SK-MEL-5 (cell line): ENCODE results near the gene FASTKD2. TPM values are rescaled to one million over a fixed set of nuclear protein-coding genes. Genes with fewer than 3 reads are reported as not detected.

Experiments used
- DNase-seq: peaks from one replicate; pipeline ENCODE4 v3.0.0-alpha.2; 2016; ENCODE audit warnings: low read depth, low spot score
- in situ Hi-C: cut with HindIII; loops from 2 replicates; pipeline ENCODE4 v1.10.0; 2016; ENCODE audit warnings: low sequenced_read_pairs, high pct_unique_total_duplicates, low pct_unique_long_range_greater_than_20kb
- polyA plus RNA-seq, 2 experiments: library from polyadenylated mRNA; depleted of rRNA; stranded (reverse); fragments of >200 nt; gene quantifications; 2 replicates each; pipeline ENCODE4 v1.2.3, GENCODE V29; 2015
- total RNA-seq: library from RNA; depleted of rRNA; stranded (reverse); fragments of >200 nt; shearing (Covaris generic); gene quantifications from 2 replicates; pipeline ENCODE4 v1.2.3, GENCODE V29; 2014; rRNA removed

The FASTKD2 gene
- total RNA-seq = 108 and 115 TPM in 2 replicates
- polyA plus RNA-seq (2015; cell fraction: cytosol; rRNA removed) = 44.5 and 47.2 TPM in 2 replicates
- polyA plus RNA-seq (2015; cell fraction: nucleus; rRNA removed) = 80.3 and 105 TPM in 2 replicates

- DNase-seq = peak; percentile 93
- in situ Hi-C loops = no loop called here
These were observed at the start of gene FASTKD2, which contains the start of gene MDH1B for GRCh38 chr2:206765242-206766056. TSS of gene FASTKD2 (plus strand) at chr2:206765606. CDS start at chr2:206766694, 1,088 bp downstream. TSS of gene MDH1B (minus strand) at chr2:206765328. CDS start at chr2:206765271, 57 bp downstream.

DNA sequence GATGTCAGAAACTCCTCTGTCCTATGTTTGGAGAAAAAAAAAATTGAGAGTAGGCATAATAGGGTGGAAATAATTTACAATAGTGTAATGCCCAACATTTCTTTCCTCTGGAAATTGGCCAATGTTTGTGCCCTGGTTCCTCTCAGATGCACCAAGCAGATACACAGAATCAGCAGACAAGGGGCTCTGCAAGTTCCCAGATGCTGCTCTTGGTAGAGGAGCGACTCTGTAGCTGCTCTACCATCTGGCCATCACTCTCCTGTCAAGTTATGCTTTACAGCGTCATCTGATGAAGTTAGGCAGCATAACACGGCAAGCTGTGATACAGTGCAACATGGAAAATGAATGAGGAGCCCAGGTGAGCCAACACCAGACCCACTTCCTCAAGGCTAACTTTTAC is 48.8 kb upstream of the FASTKD2 start:
- no peak for DNase-seq
- in situ Hi-C loops = no loop called here

DNA sequence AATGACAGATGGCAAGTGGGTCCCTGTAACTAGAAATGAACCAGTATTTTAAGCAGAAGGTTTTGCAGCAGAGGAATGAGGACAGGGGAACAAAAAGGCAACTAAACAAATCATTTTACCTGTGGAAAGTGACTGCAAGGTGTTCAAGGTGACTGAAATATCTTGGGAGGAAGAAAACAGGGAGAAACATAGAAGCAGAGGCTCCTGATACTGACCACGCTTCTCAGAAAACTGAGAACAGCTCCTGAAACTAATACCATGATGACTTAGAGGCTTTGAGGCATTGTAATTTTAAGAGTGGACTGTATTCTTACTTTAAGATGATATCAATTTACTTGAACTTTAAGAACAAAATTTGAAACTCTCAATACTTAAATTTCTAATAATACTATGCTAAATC is 47.1 kb upstream of the FASTKD2 start, which contains the start of gene DYTN:
TSS of gene DYTN (minus strand) at position 101 of the 400 bp plus-strand sequence. CDS start 117 bp downstream, outside the sequence.
- no peak for DNase-seq
- in situ Hi-C loops = no loop called here

- no peak for DNase-seq
- in situ Hi-C loops = no loop called here
These were observed 44.0 kb upstream of the FASTKD2 start for GRCh38 chr2:206721256-206721920.

DNA sequence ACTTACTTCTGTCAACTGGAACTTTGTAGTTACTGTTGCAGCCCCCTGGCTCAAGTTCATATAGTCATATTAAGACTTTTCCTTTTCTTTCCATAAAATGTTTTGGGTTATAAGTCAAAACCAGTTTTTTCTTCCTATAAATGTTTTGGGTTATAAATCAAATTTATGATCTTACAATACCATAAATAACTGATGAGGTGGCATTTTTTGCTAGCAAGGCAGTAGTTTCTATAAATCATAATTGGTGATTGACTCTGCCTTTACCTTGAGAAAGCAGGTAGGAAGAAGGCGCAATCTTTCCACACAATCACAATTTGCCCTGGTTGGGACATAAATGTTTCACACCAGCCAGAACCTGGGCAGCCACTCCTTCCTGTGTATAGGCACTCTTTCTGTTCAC is 42.1 kb upstream of the FASTKD2 start:
- in situ Hi-C loops = no loop called here
- DNase-seq = no peak

GRCh38 chr2:206727287-206727686 is 38.1 kb upstream of the FASTKD2 start:
- DNase-seq = no peak
- in situ Hi-C loops = no loop called here

DNA sequence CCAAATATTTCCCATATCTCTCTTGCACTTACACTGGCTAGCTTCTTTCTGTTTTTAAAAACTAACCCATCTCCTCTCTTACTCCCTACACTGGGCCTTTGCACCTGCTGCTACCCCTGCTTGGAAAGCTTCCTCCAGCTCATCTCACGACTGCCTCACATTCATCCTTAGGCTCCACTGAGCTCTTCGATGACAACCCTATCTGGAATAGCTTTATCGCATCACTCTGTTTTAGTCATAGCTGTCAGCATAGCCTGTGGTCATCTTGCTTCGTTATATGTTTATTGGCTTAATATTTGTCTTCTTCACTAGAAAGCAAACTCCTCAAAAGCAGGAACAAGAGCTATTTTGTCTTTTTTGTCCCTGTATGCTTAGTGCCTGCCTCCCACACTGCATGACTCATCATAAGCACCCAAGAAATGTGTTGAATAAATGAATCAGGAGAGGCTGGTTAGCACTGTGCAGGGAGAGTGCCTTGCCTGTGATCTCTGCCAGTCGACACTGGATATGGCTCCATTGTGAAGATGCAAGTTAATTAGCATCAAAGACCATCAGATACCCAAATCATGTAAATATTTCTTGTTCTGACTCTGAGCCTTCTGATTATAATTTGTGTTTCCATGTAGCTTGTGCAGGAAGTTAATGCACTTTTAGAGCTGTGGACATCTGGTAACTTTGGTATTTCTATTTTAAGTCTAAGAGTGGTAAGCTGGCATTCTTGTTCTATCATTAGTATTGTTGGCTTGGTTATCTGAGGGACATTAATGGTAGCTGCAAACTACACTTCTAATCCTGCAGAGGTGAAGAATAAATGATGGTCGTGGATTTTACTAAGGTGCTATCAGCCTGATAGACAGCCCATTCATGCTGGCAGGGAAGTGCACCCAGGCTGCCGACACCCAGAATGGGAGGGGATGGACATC is 36.9 kb upstream of the FASTKD2 start:
- DNase-seq = peak; percentile 54
- in situ Hi-C loops = no loop called here

DNA sequence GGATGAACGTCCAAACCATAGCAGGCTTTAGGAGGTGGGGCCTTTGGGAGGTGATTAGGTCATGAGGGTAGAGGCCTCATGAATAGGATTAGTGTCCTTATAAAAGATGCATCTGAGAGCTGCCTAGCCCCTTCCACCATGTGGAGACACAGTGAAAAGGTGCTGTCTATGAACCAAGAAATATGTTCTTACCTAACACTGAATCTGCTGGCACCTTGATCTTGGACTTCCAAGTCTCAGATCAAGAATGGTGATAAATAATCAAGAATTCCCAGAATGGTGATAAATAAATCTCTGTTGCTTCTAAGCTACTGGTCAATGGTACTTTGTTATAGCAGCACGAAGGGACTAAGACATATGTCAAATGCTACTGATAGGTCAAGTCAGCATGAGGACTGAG is 32.1 kb upstream of the FASTKD2 start:
- DNase-seq = no peak
- in situ Hi-C loops = no loop called here

DNA sequence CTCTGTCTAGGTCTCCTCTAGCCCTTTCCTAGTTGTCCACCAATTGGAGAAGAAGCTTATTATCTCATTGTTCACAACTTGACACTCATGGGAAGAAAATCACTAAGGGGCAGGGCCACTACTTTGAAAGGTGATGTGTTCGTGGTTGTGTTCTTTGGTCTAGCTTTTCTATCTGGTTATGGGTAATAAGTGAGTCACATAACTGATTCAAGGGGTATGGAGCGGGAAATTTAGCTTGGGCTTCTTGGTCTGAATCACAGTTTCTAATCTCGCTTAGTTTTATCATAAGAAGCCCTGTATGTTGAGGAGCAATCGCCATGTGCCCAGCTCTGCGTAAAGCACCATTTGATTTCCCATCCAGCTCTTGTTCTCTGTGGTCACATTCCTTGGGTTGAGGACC is 28.5 kb upstream of the FASTKD2 start:
- no peak for DNase-seq
- in situ Hi-C loops = no loop called here

DNA sequence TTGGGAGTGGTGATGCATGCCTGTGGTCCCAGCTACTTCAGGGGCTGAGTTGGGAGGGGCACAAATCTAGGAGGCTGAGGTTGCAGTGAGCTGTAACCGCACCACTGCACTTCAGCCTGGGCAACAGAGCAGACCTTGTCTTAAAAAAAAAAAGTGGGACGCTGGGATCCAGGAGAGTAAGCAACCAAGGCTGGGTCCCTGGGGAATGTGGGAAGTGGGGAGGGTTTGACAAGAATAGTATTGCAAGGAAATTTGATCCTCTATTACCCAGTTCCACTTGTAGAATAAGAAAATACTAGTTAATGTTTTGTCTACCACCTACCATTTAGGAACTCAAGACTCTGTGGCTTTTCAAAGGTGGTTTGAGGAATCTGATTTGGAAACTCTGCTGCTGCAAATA is 26.1 kb upstream of the FASTKD2 start:
- in situ Hi-C loops = no loop called here
- DNase-seq = no peak

GRCh38 chr2:206740800-206741199 is 24.6 kb upstream of the FASTKD2 start:
- no peak for DNase-seq
- in situ Hi-C loops = no loop called here

DNA sequence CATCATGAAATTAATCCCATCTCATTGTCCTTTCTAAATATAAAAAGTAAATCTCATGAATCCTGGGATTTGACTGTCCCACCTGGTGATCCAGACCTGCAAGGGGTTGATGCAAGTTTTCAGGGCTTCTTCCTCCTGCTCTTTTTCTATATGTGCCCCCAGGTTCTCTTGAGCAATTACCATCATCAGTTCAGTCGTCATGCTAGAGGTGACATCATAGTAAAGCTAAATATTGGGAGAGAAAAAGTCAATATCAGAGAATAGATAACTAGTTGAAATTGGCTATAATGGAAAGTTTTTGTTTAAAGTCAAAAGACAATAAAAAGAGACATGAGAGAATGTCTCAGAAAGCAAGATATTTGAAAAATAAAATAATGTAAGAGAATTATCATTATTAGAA is 8.6 kb upstream of the FASTKD2 start:
- in situ Hi-C loops = no loop called here
- no peak for DNase-seq

DNA sequence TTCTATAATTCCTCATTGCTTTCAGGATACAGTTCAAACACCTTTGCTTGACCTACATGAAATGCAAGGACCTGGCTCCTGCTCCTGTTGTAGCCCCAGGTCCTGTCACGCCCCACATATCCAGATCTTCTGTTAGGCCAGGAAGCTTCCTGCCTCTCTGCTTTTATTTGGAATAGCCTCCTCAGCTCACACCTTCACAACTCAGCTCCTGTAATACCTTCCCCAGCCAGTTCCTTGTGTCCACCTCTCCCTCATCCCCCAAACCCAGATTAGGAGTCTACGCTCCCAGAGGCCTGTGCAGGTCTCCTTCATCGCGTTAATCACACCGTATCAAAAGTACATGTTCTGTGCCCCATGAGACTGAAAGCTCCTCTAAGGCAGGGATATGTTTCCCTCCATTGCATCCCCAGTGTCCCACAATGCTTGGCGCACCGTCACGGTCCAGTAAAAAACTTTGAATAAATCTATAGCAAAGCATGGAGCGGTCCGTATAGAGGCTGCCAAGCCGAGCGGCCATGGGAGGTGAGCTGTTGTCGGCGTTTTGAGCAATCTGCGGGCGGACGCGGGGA is 649 bp upstream of the FASTKD2 start:
- DNase-seq = no peak
- in situ Hi-C loops = no loop called here

GRCh38 chr2:206766057-206766930 is 888 bp downstream of the FASTKD2 start:
- no peak for DNase-seq

DNA sequence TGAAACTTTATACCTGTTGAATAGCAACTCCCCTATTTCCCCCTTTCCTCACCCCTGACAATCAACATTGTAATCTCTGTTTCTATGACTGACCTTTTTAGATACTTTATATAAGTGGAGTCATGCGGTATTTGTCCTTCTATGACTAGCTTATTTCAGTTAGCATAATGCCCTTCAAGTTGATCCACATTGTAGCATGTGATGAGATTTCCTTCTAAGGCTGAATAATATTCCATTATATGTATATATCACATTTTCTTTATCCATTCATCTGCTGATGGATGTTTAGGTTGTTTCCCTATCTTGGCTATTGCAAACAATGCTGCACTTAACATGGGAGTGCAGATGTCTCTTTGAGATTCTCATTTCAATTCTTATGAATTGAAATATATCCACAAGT is 9.5 kb downstream of the FASTKD2 start:
- in situ Hi-C loops = no loop called here

More at GRCh38 chr2:206766057-206766930, 888 bp downstream of the FASTKD2 start:
- in situ Hi-C loops = no loop called here

GRCh38 chr2:206776432-206776831 is 11.0 kb downstream of the FASTKD2 start:
- in situ Hi-C loops = no loop called here
- DNase-seq = no peak

More for the DNA sequence above, 9.5 kb downstream of the FASTKD2 start:
- peak; percentile 96 for DNase-seq
